Measurements from ENCODE around the gene SVOP.

SVOP gene

GRCh38 chr12:108955225-108955835 is 65.5 kb downstream of the SVOP start:
- H3K27ac ChIP-seq: no peak overlapping the region
- TF ChIP-seq ZFX (IDR thresholded peaks at IDR 0.05; ENCODE audit: borderline replicate concordance) (no peak), CTCF (IDR thresholded peaks at IDR 0.05) (no peak)

DNA sequence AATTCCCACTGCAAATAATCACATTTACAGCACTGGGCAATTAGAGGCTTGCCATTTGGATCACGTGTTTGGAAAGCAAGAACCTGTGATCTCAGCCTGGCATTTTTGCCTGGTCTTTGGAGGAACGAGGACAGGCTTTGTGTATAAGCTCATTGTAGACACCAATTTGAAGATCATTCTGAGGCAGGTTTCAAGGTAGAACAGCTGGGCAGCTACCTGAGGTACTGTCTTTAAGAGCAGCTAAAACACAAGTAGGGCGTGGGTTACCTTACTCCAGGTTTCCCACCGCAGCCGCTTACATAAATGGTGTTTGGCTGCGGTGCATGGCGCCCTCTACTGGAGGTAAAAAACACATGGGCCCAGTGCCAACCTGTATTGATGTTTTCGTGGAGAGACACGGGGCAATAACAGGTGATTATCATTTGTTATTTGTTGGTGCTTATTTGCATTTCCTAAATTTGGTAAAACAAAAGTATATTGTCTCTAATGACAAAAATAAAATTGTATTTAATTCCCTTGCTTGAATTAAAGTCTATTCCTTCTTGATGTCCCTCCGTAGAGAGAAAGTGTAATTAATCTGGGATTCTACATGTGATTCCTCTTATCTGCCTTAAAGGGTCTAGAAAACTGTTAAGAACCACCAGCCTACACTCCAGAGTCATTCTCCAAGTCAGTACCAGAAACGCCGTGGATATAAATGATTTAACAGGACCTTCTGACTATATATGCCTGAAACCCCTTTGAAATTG is 69.7 kb downstream of the SVOP start:
- TF ChIP-seq ZFX (IDR thresholded peaks at IDR 0.05; ENCODE audit: borderline replicate concordance) (no peak), CTCF (IDR thresholded peaks at IDR 0.05) (peak; percentile 99)
- H3K27ac ChIP-seq: no peak overlapping the region

DNA sequence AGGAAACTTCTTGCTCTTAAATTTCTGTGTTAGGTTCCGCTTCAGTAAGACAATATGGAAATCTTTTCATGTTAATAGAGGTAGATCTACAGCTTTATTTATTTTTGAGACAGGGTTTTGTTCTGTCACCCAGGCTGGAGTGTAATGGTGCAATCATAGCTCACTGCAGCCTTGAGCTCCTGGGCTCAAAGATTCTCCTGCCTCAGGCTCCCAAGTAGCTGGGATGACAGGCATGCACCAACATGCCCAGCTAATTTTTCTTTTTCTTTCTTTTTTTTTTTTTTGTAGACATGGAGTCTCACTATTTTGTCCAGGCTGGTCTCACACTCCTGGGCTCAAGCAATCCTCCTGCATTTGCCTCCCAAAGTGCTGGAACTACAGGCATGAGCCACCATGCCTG is 70.9 kb downstream of the SVOP start:
- TF ChIP-seq ZFX (IDR thresholded peaks at IDR 0.05; ENCODE audit: borderline replicate concordance): no peak
- TF ChIP-seq CTCF (IDR thresholded peaks at IDR 0.05): no peak
- no peak overlapping the region for H3K27ac ChIP-seq

- TF ChIP-seq CTCF (IDR thresholded peaks at IDR 0.05) (no peak), ZFX (IDR thresholded peaks at IDR 0.05; ENCODE audit: borderline replicate concordance) (no peak)
- H3K27ac ChIP-seq: no peak overlapping the region
These were observed 72.5 kb downstream of the SVOP start for GRCh38 chr12:108948367-108948766.

DNA sequence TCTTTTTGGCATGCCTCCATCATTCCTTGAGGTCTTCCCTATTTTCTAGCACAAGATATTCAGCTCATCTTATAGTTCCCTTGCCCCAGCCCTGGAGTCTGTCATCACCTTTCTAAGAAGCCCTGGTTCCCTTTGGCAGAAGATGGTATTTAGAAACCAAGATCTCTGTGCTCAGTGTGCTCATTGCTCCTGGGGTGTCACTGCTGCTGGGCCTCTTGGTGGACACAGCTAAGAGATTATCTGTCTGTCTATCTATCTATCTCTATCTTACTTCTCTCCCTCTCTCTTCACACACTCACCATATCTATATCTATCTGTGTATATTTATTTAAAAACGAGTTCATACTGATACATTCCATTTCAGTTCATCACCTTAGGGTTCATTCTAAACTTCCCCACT is 73.8 kb downstream of the SVOP start:
- TF ChIP-seq CTCF (IDR thresholded peaks at IDR 0.05): no peak
- TF ChIP-seq ZFX (IDR thresholded peaks at IDR 0.05; ENCODE audit: borderline replicate concordance): no peak
- H3K27ac ChIP-seq: no peak overlapping the region

- TF ChIP-seq ZFX (IDR thresholded peaks at IDR 0.05; ENCODE audit: borderline replicate concordance): no peak
- no peak for TF ChIP-seq CTCF (IDR thresholded peaks at IDR 0.05)
- H3K27ac ChIP-seq: no peak overlapping the region
These were observed 80.7 kb downstream of the SVOP start for GRCh38 chr12:108940138-108940537.

- no peak overlapping the region for H3K27ac ChIP-seq
- no peak for TF ChIP-seq ZFX (IDR thresholded peaks at IDR 0.05; ENCODE audit: borderline replicate concordance)
- no peak for TF ChIP-seq CTCF (IDR thresholded peaks at IDR 0.05)
These were observed 81.3 kb downstream of the SVOP start for GRCh38 chr12:108939594-108939993.
